Stimulated activated CD8-positive, alpha-beta memory T cell treated with anti-CD3 and anti-CD28 coated beads, Interleukin-7, amount 100 ng/mL, for 24 hours (primary cell): ENCODE data around the gene CTF1.

Experiments
- DNase-seq: peaks from one replicate; pipeline ENCODE4 v3.0.0-alpha.2; 2020; ENCODE audit warnings: low read depth

Gene CTF1

GRCh38 chr16:30910427-30911029 is 14.1 kb downstream of the CTF1 start:
- no peak for DNase-seq

- no peak for DNase-seq
Observed at GRCh38 chr16:30912794-30913412, 16.5 kb downstream of the CTF1 start.

DNA sequence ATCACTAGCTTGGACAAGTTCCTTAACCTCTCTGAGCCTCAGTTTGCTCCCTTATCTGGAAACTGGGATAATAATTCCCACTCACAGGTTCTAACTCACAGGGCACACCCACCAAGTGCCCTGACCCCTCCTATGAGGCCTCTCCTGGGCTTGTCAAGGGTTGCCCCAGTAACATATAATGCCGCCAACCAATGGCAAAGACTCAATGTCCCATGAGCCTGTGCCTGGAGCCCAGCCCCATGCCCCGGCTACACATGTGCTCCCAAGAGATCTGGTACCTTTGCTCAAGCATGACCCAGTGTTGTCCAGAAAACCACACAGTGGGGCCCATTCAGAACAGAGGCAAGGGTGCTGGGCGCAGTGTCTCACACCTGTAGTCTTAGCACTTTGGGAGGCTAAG is 18.4 kb downstream of the CTF1 start:
- DNase-seq, result no peak

GRCh38 chr16:30918614-30919013 is 22.2 kb downstream of the CTF1 start:
- no peak for DNase-seq

DNA sequence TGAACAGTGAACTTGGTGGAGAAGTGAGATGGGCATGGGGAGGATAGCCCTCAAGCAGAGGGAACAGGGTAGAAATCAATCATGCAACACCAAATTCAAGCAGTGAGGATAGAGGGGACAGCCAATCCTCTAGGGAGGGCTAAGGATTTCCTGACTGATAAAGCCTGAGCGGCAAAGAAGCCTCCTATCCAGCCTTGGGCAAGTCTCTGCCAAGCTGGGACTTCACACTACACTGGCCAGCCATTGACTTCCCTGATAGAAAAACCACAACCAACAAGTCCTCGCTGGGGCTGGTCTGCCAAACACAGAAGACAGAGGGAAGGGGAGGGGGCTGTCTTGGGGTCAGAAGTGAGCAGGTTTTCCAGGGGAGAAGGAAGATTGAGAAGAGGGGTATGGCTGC is 24.5 kb downstream of the CTF1 start:
- DNase-seq, result no peak

GRCh38 chr16:30921459-30921747 is 25.0 kb downstream of the CTF1 start:
- no peak for DNase-seq

DNA sequence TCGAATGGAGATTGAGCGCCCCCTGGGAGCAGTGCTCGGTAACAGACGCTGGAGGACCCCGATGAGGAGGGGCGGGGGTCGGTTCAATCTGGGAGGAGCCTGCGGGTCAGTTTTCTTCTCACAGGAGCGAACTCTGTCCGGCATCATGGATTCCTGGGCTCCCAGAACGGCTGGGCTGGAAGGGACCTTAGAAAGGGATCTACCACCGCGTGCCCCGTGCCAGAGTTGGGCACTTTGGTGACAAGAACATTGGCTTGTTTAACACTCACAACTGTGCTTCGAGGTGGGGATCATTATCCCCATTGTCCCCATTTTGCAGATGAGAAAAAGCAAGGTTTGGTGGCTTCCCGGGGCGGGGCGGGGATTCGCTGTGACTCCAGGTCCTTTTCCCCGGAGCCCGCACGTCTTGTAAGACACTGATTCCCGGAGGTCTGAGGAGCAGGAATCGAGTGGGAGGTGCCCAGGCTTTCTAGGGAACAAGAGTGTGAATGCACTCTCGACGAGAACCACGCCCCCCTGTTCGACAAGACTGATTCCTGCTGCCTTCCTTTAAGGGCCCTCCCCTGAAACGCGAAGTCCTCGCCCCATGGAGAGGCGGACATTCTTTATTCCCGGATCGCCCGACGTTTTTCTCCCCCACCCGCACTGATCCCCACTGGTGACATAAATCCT is 25.5 kb downstream of the CTF1 start:
- peak; percentile 69 for DNase-seq

DNA sequence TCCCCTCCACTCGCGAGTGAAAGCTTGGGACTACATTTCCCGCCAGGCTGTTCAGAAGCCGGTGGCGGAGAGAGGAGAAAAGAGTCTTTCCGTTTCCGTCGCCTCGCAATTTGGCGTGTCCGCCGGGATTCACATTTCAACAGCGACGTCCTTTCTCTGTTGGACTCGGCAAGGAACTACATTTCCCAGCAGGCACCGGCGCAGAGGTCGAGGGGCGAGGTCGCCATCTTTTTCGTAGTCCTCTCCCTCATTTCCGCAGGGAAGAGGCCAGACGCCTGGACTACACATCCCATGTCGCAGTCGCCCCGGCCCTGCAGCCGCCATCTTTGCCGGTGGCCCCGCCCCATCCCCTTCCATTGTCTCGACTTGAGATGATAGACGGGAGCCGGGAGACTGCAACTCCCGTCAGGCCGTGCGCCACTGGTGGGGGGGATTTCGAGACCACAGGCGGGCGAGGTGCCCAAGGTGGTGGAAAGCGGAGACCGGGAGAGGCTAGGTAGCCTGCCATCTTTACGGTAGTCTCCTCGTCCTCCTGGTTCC is 26.1 kb downstream of the CTF1 start:
- DNase-seq, result peak; percentile 99

DNA sequence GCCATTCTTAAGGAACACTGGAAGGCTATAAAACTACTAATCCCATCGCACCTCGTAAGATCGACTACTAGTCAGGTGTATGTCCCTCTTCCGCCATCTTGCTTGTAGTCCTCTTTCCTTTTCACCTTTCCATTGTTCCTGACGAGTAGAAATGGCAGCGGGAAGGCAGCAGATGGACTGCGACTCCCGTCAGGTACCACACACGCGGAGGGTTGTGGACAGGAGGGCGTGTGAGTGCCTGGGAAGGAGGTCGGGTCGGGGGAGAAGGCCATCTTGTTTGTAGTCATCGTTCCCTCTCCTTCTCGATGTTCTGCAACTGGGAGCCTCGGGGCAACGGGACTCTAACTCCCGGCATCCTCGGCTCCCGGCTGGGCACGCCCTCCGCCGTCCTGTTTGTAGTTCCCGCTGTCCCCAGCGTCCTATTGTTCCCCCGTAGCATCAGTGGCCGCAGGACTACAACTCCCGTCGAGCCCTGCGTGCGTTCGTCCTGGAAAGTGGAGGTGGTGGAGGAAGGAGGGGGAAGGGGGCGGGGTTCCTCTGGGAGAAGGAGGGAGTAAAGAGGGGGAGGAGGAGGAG is 26.6 kb downstream of the CTF1 start:
- peak; percentile 85 for DNase-seq

GRCh38 chr16:30923554-30924075 is 27.2 kb downstream of the CTF1 start, which contains the start of gene FBXL19:
FBXL19 (plus strand) TSS chr16:30923572; CDS start chr16:30925755, 2,183 bp downstream.
- DNase-seq, result no peak

DNA sequence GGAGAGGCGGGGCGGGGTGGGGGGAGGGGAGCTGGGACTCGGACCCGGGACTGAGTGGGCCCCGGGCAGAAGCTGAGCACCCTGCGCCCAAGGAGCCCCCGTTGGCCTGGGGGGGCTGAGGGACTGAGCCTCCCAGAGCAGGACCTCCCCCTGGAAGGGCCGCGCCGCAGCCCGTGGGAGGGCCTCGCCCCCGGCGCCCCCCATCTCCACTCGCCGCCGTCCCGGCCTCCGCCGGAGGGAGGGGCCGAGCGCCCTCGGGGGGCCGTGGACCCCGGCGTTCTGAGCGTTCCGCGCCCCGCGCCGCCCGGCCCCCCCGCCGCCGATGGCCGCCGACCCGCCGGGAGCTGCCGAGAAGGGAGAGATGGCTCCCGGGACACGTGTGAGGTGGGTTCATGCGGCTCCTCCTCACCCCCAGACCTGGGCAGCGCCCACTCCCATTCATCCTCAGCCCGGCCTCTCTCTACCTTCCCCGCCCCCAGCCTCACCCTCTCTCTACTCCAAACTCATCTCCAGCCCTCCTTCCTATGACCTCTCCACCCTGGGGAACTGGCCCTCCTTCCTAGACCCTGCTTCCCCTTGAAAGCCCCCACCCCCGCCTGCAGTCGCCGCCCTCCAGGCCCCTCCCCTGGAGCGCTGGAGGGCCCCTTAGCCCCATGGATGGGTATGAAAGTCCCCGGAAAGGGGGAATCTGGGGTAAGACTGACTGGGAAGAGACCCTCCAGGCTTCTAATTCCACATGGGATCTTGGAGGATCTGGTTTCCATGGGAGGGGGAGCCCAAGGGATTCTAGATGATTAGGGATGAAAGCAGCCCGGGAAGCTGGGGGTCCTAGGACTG is 27.9 kb downstream of the CTF1 start:
- DNase-seq, result no peak

DNA sequence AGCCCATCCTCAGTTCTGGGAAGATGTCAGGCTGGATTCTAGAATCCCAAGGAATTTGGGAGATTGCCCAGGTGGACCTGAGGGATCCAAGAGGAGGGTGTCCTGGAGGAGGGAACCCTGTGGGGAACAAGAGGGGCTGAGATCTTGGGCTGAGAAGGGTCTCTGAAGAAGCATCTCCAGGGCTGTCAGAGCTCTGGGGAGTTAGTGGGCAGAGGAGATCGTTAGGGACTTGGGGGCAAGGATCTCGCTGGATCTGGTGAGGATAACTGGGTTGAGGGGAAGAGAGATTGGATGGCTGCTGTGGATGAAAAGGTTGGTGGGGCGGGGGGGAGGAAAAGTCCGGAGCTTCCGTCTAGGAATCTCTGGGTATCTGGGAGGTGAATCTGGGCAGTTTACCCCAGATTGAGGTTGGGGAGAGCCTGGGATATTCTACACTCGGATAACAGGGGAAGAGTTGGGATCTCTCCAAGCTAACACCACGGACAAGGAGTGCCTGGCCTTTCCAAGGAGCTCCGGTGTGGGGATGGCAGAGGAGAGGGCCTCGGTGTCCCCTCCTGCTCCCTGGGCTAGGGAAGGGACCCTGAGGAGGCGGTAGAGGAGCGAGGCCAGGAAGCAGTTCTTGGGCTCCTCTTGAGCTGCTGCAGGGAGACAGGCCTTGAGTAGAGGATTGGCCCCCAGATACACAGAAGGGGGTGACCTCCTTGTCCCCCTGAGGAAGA is 28.7 kb downstream of the CTF1 start:
- no peak for DNase-seq

- no peak for DNase-seq
Observed at GRCh38 chr16:30925632-30925987, 29.2 kb downstream of the CTF1 start.

DNA sequence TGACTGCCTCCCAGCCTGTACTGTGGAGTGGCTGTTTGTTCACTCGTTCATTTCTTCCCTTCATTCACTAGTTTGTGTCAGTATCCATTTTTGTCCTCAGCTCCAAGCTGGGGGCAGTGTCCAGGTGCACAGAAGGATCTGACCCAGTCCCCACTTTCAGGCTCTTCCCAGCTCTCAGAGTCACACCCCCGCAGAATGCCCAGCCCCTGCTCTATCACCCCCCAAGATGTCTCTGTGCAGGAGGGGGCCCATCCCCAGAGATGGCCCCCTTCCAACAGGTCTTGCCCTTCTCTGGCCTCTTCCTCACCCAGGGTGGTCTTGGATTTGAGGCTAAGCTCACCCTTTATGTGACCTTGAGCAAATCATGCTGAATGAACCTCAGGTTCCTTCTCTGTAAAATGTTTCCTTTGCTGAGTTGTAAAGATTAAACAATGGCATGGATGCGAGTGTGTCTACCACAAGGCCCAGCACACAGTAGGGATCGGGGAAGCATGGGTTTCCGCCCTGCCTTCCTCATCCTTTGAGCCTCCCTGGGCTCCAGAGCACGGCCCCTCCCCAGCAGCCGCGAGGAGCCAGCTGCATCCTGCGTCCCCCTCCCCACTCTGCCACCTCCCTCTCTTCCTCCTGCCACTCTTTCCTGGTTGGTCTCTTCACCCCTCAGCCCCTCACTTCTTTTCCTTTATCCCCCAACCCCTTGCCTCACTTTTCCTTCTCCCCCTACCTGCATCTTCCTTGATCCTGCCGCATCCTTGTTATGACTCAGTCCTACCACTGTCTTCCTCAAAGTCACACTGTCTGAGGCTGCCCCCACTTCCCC is 29.8 kb downstream of the CTF1 start:
- no peak for DNase-seq

DNA sequence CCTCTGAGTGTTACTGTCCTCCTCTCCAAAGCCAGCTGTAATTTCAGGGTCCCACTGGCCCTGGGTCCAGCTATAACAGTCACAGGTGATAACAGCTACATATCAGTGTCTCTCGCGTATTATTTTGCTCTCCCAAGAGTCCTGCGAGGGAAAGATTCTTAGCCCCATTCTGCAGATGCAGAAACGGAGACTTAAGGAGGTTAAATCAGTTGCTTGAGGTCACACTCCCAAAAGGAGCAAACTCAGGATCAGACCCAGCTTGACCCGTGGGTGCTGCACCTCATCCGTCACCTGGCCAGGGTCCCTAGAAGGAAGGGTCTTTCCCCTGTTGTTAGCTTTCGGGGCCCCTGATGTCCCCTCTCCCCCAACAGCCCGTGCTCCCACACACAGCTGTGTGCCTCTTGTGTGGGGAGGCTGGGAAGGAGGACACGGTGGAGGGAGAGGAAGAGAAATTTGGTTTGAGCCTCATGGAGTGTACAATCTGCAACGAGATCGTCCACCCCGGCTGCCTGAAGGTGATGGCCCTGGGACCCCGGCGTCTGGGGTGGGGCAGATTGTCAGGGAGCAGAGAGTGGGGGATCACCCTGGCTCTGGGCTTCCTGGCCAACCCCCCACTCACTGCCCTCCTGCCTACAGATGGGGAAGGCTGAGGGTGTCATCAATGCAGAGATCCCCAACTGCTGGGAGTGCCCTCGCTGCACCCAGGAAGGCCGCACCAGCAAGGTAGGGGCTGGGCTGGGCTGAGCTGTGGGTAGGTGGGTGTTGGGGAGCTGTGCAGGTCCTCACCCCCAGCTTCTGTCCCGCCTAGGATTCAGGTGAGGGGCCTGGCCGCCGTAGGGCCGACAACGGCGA is 30.7 kb downstream of the CTF1 start:
- DNase-seq, result no peak

DNA sequence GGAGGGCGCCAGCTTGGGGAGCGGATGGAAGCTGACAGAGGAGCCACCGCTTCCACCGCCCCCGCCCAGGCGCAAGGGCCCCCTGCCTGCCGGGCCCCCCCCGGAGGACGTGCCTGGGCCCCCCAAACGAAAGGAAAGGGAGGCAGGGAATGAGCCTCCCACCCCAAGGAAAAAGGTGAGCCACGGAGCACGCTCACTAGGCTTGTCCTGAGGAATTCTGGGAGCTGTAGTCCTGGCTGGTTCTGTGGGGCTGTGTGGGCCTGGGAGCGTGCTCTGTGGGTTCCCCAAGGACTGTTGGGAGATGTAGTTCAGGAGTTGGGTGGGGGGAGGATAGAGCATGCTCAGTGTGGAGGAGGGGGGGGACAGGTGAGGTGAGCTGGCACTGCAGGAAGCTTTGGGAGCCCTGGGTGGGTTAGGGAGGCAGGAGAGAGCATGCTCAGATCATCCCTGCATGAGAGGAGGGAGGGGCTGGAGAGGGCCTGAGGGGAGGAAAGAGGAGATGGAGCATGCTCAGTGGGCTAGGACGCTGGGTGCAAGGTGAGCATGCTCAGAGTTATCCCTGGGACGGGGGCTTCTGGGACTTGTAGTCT is 31.5 kb downstream of the CTF1 start:
- peak; percentile 26 for DNase-seq

- no peak for DNase-seq
Observed at GRCh38 chr16:30928390-30928789, 32.0 kb downstream of the CTF1 start.

DNA sequence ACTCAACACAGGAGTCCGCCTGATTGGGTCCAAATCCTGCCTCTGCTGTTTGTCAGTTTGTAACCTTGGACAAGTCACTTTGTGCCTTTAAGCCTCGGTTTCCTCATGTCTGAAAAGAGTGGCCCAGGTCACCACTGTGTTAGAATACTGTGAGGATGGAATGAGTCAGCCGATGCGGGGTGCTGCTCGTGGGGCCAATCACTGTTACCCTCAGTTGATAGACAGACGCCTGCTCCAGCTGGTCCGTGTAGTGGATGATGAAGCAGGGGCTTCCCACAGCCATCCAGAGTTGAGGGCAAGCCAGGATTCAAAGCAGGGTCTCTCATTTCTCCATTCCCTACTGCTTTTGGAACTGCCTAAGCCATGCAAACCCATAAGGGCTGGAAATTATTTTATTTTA is 32.8 kb downstream of the CTF1 start:
- no peak for DNase-seq

- no peak for DNase-seq
Observed at GRCh38 chr16:30930160-30930571, 33.8 kb downstream of the CTF1 start.
